ENCODE data around the gene TEPSIN. TPM values are rescaled to one million over a fixed set of nuclear protein-coding genes. Genes with fewer than 3 reads are reported as not detected.

TEPSIN gene
- total RNA-seq, 2 experiments from 2014 or later, result 17.8 to 20.3 TPM

- CTCF ChIA-PET, result interaction anchor here (0.6 to 0.7 kb wide), 2 partner anchors 13 to 283 kb away, joined by 3 to 5 read pairs; no protein-coding TSS in a partner anchor
- Mint-ChIP-seq H3K9me3 (ENCODE audit: low read depth) (no peaks in the 10 kb centered on the region), H3K27me3 (no peaks in the 10 kb centered on the region), H3K27ac (no peak overlapping the region), H3K4me1 (peaks cover 8% of the 10 kb centered on the region), H3K4me3 (no peak overlapping the region), H3K36me3 (ENCODE audit: low read depth) (peaks cover 12% of the 10 kb centered on the region)
- intact Hi-C loops (cut with DNase I, micrococcal nuclease), result loop anchor here in 1 of 2 experiments (5.0 kb wide), 1 partner anchor 42 kb away; the partner anchor contains the start of gene SLC38A10
- POLR2A ChIA-PET, result no interaction called here
- DNase-seq, result no peak
- no peak for ATAC-seq
Measured at GRCh38 chr17:81254955-81255717, 16.3 kb upstream of the TEPSIN start.

DNA sequence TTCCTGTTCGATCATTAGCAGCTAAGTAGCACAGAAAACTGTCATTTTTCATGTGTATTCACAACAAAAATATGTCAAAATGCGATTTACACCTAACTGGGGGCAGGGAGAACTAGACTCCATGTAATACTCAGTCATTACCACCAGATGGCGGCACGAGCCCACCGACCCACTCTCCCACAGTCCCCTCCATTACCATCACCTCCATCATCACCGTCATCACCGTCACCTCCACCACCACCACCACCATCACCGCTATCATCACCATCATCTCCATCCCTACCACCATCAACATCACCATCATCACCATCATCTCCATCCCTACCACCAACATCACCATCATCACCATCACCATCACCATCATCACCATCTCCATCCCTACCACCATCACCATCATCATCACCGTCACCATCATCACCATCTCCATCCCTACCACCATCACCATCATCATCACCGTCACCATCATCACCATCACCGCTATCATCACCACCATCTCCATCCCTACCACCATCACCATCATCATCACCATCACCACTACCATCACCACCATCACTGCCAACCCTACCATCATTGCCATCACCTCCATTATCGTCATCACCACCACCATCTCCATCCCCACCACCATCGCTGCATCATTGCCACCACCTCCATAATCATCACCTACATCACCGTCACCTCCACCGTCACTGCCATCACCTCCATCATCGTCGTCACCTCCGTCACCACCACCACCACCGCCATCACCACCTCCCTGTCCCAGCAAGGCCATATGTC, 14.7 kb upstream of the TEPSIN start:
- CTCF ChIA-PET, result interaction anchor here (0.7 to 1.2 kb wide), 5 partner anchors 42 to 298 kb away, joined by 3 to 8 read pairs (median 3); partner anchors contain the start of genes FAAP100 and SLC38A10
- Mint-ChIP-seq H3K9me3 (ENCODE audit: low read depth) (no peaks in the 10 kb centered on the region), H3K4me3 (no peak overlapping the region), H3K36me3 (ENCODE audit: low read depth) (peaks cover 13% of the 10 kb centered on the region), H3K27ac (no peak overlapping the region), H3K27me3 (no peaks in the 10 kb centered on the region), H3K4me1 (peaks cover 8% of the 10 kb centered on the region)
- intact Hi-C loops (cut with DNase I, micrococcal nuclease), result loop anchor here (1.0 to 5.0 kb wide), 5 partner anchors 43 to 348 kb away; partner anchors contain the start of gene SLC38A10 (in 1 of the 2)
- DNase-seq (peak; percentile 75), ATAC-seq (peak; percentile 78)
- POLR2A ChIA-PET, result no interaction called here

GRCh38 chr17:81252987-81253329, 14.1 kb upstream of the TEPSIN start:
- no peak for DNase-seq
- peaks cover 13% of the 10 kb centered on the region for H3K36me3 Mint-ChIP-seq (ENCODE audit: low read depth)
- no peak overlapping the region for H3K27ac Mint-ChIP-seq
- intact Hi-C loops (cut with DNase I, micrococcal nuclease), result loop anchor here (1.0 to 5.0 kb wide), 5 partner anchors 43 to 348 kb away; partner anchors contain the start of gene SLC38A10 (in 1 of the 2)
- no peak overlapping the region for H3K4me3 Mint-ChIP-seq
- ChIA-PET POLR2A (no interaction called here), CTCF (interaction anchor here (0.7 to 1.2 kb wide), 5 partner anchors 42 to 299 kb away, joined by 3 to 8 read pairs (median 3); partner anchors contain the start of genes FAAP100 and SLC38A10)
- peaks cover 8% of the 10 kb centered on the region for H3K4me1 Mint-ChIP-seq
- ATAC-seq, result peak; percentile 8
- no peaks in the 10 kb centered on the region for H3K9me3 Mint-ChIP-seq (ENCODE audit: low read depth)
- H3K27me3 Mint-ChIP-seq, result no peaks in the 10 kb centered on the region

DNA sequence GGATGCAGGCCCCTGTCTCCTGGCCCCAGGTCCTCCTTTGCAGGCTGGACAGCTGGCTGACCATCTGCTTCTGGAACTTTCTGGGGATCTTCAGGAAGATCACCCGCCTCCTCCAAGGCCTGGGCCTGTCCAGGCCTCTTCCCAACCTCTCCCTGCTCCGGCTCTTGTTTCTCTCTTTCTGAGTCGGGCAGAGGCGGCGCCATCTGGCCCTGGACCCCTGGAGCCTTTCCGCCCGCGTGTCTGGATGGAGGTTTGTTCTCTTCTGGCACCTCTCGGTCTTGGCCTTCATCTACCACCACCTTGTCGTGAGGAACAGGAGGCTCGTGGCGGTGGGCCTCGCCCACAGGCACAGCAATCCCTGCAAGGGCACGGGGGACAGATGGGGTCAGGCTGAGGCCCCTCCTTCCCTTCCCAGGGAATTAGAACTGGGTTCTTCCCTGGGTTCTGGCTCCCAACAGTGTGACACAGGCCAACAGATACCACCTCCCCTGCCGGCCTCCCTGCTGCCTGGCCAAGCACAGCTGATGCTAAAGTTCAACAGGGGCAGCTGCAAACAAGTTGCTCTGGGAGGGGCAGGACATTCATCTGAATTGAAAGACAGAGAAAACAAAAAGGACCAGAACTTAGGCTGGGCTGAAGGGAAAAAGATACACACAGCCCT, 13.6 kb upstream of the TEPSIN start:
- Mint-ChIP-seq H3K4me1 (peaks cover 8% of the 10 kb centered on the region), H3K9me3 (ENCODE audit: low read depth) (no peaks in the 10 kb centered on the region), H3K4me3 (no peak overlapping the region), H3K27ac (no peak overlapping the region), H3K27me3 (no peaks in the 10 kb centered on the region), H3K36me3 (ENCODE audit: low read depth) (peaks cover 13% of the 10 kb centered on the region)
- intact Hi-C loops (cut with DNase I, micrococcal nuclease), result loop anchor here in 1 of 2 experiments (2.0 to 5.0 kb wide), 2 partner anchors 45 to 348 kb away; partner anchors contain the start of gene SLC38A10
- POLR2A ChIA-PET, result no interaction called here
- CTCF ChIA-PET, result interaction anchor here (0.7 to 1.2 kb wide), 6 partner anchors 43 to 300 kb away, joined by 3 to 8 read pairs (median 3); partner anchors contain the start of genes FAAP100 and SLC38A10
- ATAC-seq (no peak), DNase-seq (no peak)

- no peak overlapping the region for H3K27ac Mint-ChIP-seq
Measured at GRCh38 chr17:81251709-81252301, 12.9 kb upstream of the TEPSIN start.

GRCh38 chr17:81251094-81251708, 12.3 kb upstream of the TEPSIN start:
- Mint-ChIP-seq H3K4me1 (peaks cover 8% of the 10 kb centered on the region), H3K9me3 (ENCODE audit: low read depth) (no peaks in the 10 kb centered on the region), H3K4me3 (no peak overlapping the region), H3K27ac (no peak overlapping the region), H3K27me3 (no peaks in the 10 kb centered on the region), H3K36me3 (ENCODE audit: low read depth) (peaks cover 13% of the 10 kb centered on the region)
- ATAC-seq, result no peak
- ChIA-PET CTCF (no interaction called here), POLR2A (no interaction called here)
- intact Hi-C loops (cut with DNase I, micrococcal nuclease), result loop anchor here in 1 of 2 experiments (5.0 kb wide), 1 partner anchor 46 kb away; the partner anchor contains the start of gene SLC38A10
- DNase-seq, result no peak

More at GRCh38 chr17:81251709-81252301, 12.9 kb upstream of the TEPSIN start:
- DNase-seq, result no peak
- Mint-ChIP-seq H3K4me3 (no peak overlapping the region), H3K27me3 (no peaks in the 10 kb centered on the region), H3K9me3 (ENCODE audit: low read depth) (no peaks in the 10 kb centered on the region), H3K36me3 (ENCODE audit: low read depth) (peaks cover 13% of the 10 kb centered on the region), H3K4me1 (peaks cover 8% of the 10 kb centered on the region)
- ATAC-seq, result no peak
- intact Hi-C loops (cut with DNase I, micrococcal nuclease), result loop anchor here in 1 of 2 experiments (2.0 to 5.0 kb wide), 2 partner anchors 45 to 349 kb away; partner anchors contain the start of gene SLC38A10
- POLR2A ChIA-PET, result no interaction called here
- CTCF ChIA-PET, result interaction anchor here (0.7 kb wide), 1 partner anchor 203 kb away, joined by 3 read pairs; no protein-coding TSS in a partner anchor

- H3K9me3 Mint-ChIP-seq (ENCODE audit: low read depth), result no peaks in the 10 kb centered on the region
- H3K36me3 Mint-ChIP-seq (ENCODE audit: low read depth), result peaks cover 13% of the 10 kb centered on the region
- intact Hi-C loops (cut with DNase I, micrococcal nuclease), result loop anchor here in 1 of 2 experiments (5.0 kb wide), 1 partner anchor 47 kb away; the partner anchor contains the start of gene SLC38A10
- no peak overlapping the region for H3K27ac Mint-ChIP-seq
- H3K27me3 Mint-ChIP-seq, result no peaks in the 10 kb centered on the region
- H3K4me1 Mint-ChIP-seq, result peaks cover 8% of the 10 kb centered on the region
- H3K4me3 Mint-ChIP-seq, result no peak overlapping the region
- DNase-seq (no peak), ATAC-seq (no peak)
- ChIA-PET POLR2A (no interaction called here), CTCF (interaction anchor here (0.7 to 1.0 kb wide), 2 partner anchors 69 to 321 kb away, joined by 3 to 4 read pairs; no protein-coding TSS in a partner anchor)
Measured at GRCh38 chr17:81250286-81251093, 11.6 kb upstream of the TEPSIN start.

GRCh38 chr17:81249223-81250040, 10.6 kb upstream of the TEPSIN start:
- POLR2A ChIA-PET, result no interaction called here
- peaks cover 8% of the 10 kb centered on the region for H3K4me1 Mint-ChIP-seq
- H3K9me3 Mint-ChIP-seq (ENCODE audit: low read depth), result no peaks in the 10 kb centered on the region
- intact Hi-C loops (cut with DNase I, micrococcal nuclease), result loop anchor here in 1 of 2 experiments (5.0 to 10.0 kb wide), 2 partner anchors 48 to 225 kb away; partner anchors contain the start of gene SLC38A10
- peaks cover 13% of the 10 kb centered on the region for H3K36me3 Mint-ChIP-seq (ENCODE audit: low read depth)
- DNase-seq (no peak), ATAC-seq (no peak)
- H3K27me3 Mint-ChIP-seq, result no peaks in the 10 kb centered on the region
- no peak overlapping the region for H3K27ac Mint-ChIP-seq
- H3K4me3 Mint-ChIP-seq, result no peak overlapping the region
- CTCF ChIA-PET, result interaction anchor here (1.0 kb wide), 1 partner anchor 70 kb away, joined by 4 read pairs; no protein-coding TSS in a partner anchor

GRCh38 chr17:81248649-81249048, 9.8 kb upstream of the TEPSIN start:
- intact Hi-C loops (cut with DNase I, micrococcal nuclease), result loop anchor here in 1 of 2 experiments (10.0 kb wide), 1 partner anchor 224 kb away; no protein-coding TSS in a partner anchor
- H3K36me3 Mint-ChIP-seq (ENCODE audit: low read depth), result peaks cover 13% of the 10 kb centered on the region
- CTCF ChIA-PET, result no interaction called here
- peaks cover 5% of the 10 kb centered on the region for H3K4me1 Mint-ChIP-seq
- H3K27me3 Mint-ChIP-seq, result no peaks in the 10 kb centered on the region
- DNase-seq (no peak), ATAC-seq (no peak)
- H3K27ac Mint-ChIP-seq, result no peak overlapping the region
- POLR2A ChIA-PET, result no interaction called here
- H3K4me3 Mint-ChIP-seq, result no peak overlapping the region
- no peaks in the 10 kb centered on the region for H3K9me3 Mint-ChIP-seq (ENCODE audit: low read depth)
